Stimulated activated CD8-positive, alpha-beta memory T cell treated with anti-CD3 and anti-CD28 coated beads, Interleukin-7, amount 100 ng/mL, for 24 hours (primary cell): Measurements from ENCODE around the gene SPATA3.
"Not testable (repeated sequence)": the region's sequence is repeated elsewhere in the genome, so short reads cannot be mapped to it uniquely, and the experiment has no call there.

ENCODE experiments used
- DNase-seq: peaks from one replicate; pipeline ENCODE4 v3.0.0-alpha.2; 2020; ENCODE audit warnings: low read depth

Gene SPATA3

GRCh38 chr2:230998882-230999281 lies 3.0 kb downstream of the SPATA3 start:
- DNase-seq: no peak

GRCh38 chr2:230999477-230999876 lies 3.6 kb downstream of the SPATA3 start:
- no peak for DNase-seq

GRCh38 chr2:231000211-231000904 lies 4.4 kb downstream of the SPATA3 start:
- DNase-seq: no peak

- no peak for DNase-seq
Observed at GRCh38 chr2:231001036-231001435, 5.1 kb downstream of the SPATA3 start.

- DNase-seq: no peak
Observed at GRCh38 chr2:231001921-231002320, 6.0 kb downstream of the SPATA3 start.

- no peak for DNase-seq
Observed at GRCh38 chr2:231002641-231003040, 6.7 kb downstream of the SPATA3 start.

- DNase-seq: no peak
Observed at GRCh38 chr2:231003186-231003585, 7.3 kb downstream of the SPATA3 start.

- DNase-seq: not testable (repeated sequence)
Observed at GRCh38 chr2:231004930-231005329, 9.0 kb downstream of the SPATA3 start.

GRCh38 chr2:231007286-231008098 lies 11.6 kb downstream of the SPATA3 start:
- DNase-seq: no peak

- DNase-seq: no peak
Observed at GRCh38 chr2:231008131-231008530, 12.2 kb downstream of the SPATA3 start.

- DNase-seq: no peak
Observed at GRCh38 chr2:231009236-231009919, 13.5 kb downstream of the SPATA3 start.

- DNase-seq: no peak
Observed at GRCh38 chr2:231010201-231010730, 14.3 kb downstream of the SPATA3 start.

GRCh38 chr2:231011526-231011925 lies 15.6 kb downstream of the SPATA3 start:
- DNase-seq: no peak

GRCh38 chr2:231012463-231012862 lies 16.5 kb downstream of the SPATA3 start:
- no peak for DNase-seq

- no peak for DNase-seq
Observed at GRCh38 chr2:231013820-231014219, 17.9 kb downstream of the SPATA3 start.

GRCh38 chr2:231015478-231015877 lies 19.6 kb downstream of the SPATA3 start:
- DNase-seq: no peak

- no peak for DNase-seq
Observed at GRCh38 chr2:231015926-231016325, 20.0 kb downstream of the SPATA3 start.

GRCh38 chr2:231016566-231017230 lies 20.8 kb downstream of the SPATA3 start:
- no peak for DNase-seq

GRCh38 chr2:231017231-231017598 lies 21.3 kb downstream of the SPATA3 start:
- DNase-seq: no peak

- DNase-seq: no peak
Observed at GRCh38 chr2:231018184-231018583, 22.3 kb downstream of the SPATA3 start.

GRCh38 chr2:231025059-231025458 lies 29.1 kb downstream of the SPATA3 start:
- DNase-seq: not testable (repeated sequence)

GRCh38 chr2:231028889-231029288 lies 33.0 kb downstream of the SPATA3 start:
- no peak for DNase-seq
